GM19328 (cell line): ENCODE results near the gene RASSF1.
"Not testable (repeated sequence)": the region's sequence is repeated elsewhere in the genome, so short reads cannot be mapped to it uniquely, and the experiment has no call there.

Source experiments
- ATAC-seq: cut with Tn5 transposase; IDR thresholded peaks from one replicate; pipeline ENCODE4 v1.9.1; 2021; ENCODE audit warnings: mild to moderate bottlenecking, moderate library complexity; ENCODE audit not compliant: unreplicated experiment

RASSF1 gene

DNA sequence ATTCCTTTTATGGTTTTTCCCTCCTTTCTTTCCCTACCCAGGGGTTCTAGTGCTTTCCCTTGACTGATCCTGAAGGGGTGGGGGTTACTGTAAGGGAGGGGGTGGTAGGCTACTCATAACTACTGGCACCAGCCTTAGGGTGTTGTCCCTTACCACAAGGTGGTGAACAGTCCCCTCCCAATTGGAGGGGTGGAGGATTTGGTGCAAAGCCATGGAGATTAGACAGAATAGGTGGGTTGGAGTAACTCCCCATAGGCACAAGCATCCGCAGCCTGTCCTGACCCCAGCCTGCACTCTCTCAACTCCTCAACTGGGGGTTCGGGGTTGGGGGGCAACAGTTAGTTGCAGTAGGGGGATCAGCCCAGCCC is 15.5 kb downstream of the RASSF1 start:
- no peak for ATAC-seq

DNA sequence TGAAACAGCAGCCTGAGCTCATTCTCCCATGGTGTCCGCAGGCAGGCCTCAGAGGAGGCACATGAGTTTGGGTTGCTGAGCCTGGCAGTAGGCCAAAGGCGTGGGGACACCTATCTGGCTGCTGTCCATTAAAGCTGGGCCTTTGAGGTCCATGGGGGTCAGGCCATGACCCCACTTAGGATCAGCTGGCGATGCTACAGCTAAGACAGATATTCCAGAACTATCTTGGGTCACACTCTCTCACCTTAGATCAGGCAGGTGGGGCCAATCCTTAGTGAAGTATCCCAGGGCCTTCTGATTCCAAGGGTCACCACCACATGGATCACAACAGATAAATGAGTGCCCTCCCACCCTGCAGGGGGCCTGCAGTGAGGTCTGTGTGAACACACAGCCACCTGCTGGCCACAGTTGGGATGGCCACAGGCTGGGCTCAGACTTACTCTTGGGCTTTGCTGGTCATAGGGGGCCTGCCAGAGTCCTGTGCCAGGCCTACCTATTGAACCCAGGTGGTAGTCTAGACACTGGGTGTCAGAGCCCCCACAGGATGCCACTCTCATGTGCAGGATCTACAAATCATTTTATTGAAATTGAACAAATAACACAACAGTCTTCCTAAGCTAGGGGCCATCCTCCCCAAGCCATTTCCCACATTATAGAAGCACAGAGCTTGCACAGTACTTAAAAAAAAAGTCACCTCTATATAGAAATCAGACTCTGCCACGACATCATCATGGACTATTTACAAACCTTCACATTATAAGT is 16.1 kb downstream of the RASSF1 start:
- no peak for ATAC-seq

DNA sequence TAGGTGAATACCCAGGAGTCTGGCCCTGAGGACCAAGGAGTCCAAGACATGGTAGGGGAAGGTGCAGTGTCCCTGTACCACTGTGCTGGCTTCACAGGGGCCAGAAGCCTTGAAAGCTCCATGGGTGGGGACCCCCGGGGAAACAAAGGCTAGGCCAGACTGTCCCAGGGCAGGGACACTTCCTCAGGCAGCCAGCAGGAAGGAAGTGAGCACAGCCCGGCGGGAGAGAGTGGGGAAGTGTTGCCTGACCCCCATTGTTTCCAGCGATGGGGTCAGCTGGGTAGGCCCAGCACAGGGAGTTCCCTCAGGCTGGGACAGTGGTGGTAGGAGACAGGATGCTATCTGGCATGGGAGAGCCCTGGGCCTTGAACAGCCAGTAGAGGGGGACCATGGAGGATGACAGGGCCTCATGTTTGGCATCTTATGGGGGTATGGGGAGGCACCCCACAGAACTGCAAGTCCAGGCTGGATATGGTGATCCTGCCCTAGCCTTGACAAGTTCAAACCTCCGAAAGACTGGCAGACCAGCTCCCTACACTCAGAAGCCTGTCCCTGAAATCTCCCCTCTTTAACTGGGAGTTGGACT is 16.9 kb downstream of the RASSF1 start:
- no peak for ATAC-seq

DNA sequence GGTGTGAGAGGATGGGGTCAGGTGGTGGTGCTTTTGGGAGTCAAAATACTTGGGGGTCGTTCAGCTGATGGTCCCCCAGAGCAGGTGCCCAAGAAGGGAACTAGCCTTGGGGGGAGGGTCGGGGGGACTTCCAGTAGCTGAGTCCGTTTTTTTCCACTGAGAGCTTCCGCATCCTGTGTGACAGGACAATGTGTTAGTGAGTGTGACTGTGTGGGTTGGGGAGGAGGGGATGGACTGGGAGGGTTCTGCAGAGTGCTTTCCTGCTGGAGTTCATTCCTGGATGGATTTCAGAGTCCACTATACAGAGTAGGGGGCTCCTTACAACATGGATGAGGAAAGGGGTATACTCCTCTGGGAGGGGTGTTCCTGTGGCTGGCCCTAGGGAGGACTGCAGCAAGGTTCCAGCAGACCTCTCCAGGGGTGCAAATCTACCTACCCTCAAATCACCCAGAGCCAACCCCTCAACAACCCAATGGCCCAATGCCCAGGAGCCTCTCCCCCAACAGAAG is 17.5 kb downstream of the RASSF1 start:
- no peak for ATAC-seq

DNA sequence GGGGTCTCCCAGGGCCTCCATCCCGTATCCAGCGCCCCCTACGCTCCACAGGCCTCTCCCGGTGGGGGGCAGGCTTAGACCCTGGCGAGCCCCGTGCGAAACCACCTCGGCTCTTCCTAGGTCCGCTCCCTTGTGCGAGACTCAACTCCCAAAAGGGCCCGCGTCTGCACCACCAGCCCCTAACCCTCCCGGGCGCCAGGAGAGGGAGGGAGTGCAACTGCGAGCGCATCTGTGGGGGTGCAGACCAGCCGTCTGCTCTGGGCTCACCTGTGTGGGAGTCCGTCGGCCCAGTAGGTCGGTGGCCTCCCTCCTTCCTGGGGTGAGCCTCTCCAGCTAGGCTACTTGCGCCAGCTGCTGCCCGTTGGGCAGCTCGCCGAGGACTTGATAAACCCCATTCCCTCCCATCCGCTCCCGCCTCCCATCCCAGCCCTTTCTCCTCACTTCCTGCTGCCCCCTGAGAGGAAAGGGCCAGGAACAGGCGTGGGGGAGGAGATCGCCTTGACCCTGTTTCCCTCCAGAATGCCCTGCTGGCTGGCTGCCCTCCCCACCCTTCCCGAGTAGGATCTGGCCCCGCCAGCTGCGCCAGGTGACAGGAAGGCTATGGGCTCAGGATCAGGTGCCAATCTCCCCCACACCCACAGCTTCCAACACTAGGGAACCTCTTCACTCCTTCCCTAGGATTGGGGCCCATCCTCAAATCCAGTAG is 18.1 kb downstream of the RASSF1 start, which contains the start of gene HYAL2:
Gene HYAL2, minus strand, starts transcription at position 360 of the 706 bp plus-strand sequence. CDS start 2,256 bp downstream, outside the sequence.
- no peak for ATAC-seq

DNA sequence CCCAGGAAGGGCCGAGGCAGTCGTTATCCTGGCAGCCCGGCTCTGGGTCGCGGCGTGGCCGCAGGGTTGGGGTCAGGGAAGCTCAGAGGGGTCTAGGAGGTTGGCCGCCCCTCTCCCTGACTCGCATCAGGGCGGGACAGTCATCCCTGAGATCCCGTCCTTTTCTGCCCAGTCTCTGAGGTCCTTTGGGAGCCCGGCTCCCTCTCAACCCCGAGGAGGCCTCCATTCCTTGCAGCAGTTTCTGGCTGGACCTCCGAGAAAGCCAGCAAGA is 18.6 kb downstream of the RASSF1 start:
- no peak for ATAC-seq

DNA sequence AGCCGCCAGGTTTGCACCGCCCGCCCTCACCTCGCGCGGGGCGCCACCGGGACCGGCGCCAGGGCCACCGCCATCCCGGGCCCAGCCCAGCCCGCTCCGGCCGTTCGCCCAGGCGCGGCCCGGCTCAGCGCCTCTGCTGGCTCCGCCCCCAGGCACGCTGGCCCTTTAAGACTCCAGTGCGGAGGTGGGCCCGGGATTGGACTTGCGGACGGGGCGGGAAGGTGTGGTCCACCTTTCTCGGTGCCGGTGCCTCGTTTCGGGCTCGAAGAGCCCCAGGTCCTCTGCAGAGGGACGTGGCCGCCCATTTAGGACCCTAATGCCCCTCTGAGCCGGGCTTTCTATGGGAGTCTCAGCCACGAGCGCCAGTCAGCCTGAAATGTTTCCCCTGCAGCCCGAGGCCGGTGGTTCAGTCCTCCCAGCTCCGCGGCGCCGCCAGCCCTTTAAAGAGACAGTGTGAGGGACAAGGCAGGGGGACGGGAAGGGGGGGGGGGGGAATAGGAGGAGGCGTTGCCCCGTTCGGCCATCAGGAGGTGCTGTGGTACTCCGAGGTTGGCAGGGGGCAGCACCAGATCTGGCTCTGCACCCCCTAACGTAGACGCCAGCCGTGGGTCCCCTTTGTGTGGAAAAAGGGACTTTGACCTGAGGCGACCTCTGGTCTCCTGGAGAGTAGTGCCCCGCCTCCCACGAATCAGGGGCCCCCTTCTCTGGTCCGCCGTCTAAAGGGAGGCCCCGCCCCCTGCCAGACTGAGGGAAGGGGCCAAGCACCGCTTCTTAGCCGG is 19.1 kb downstream of the RASSF1 start:
- peak; percentile 76 for ATAC-seq

DNA sequence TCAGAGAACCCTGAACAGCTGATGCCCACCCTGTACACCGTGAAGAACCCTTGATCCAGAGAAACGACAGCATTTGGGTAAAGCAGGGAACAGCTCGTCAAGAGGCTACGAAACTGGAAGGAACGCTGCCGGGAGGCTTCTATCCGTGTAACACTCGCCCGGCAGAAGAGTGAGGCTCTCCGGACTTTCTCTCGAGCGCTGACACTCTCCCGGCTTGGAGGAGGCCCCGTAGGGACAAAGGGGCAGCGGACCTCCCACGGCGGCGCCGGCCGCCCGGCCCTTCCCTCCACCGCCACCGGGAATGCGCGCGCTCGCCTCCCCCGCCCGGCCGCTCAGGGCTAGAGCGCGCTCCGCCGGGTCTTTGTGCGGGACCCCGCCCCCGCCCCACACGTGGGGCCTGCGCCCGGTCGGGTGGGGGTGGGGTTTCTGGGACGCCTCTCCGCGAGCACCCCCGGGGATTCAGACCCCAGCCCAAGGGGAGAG is 19.7 kb downstream of the RASSF1 start:
- ATAC-seq = peak; percentile 54

DNA sequence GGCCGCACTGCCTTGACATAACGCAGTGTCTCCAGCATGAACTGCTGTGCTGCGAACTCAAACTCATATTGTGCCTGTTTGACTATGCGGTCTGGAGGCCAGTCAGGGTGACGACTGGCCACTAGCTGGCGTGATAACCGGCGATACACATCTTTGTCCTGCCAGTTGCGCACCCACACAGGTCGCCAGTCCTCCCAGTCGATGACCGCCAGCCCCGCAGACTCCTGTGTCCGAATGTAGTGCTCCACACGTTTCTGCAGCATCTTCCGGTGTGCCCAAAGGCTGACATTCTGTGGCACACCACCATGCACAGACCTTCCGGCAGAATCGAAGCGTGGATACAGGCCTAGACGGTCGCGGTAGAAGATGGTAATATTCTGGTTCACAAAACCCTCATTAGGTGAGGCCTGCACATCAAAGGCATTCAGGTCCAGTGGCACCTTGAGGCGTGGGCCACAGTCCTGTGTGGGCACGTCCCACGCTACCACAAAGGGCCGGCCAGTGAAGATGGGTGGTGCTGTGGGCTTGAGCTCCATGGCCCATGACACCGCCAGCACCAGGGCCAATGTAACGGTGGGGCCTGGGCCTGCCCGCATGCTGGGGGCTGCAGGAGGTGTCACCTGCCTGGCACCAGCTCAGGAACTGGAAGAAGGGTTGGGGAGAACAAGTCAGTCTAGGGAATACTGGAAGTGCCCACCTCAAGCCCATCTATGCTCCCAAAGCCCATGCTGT is 20.6 kb downstream of the RASSF1 start:
- no peak for ATAC-seq

DNA sequence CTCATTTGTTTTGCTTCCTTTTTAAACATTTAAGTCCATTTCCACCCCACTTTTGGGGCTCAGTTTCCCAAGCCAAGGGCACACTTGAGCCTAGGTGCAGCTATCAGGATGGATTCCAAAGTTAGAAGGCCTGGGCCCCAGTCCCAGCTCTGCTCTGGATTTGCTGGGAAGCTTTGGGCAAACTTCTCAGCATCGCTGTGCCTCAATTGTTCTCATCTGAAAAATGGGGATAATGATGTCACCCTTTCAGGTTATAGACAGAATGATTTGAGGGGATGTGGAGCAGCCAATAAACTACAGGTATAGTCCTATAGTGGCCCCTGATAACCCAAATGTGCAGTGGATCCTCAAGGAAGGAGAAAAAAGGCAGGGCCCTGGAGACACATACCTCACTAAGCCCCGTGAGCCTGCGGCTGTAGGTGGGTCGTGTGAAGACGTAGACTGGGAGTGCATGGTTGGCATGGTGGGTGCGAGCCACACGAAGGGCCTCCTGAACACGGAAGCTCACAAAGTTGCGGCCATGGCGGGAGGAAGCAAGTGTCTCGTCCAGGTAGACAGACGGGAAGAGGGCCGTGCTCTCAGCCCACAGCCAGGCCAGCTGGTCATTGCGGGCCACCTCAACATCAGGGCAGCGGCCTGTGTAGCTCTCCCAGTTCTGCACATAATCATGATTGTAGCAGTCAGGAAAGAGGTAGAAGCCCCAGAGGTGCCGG is 21.3 kb downstream of the RASSF1 start:
- ATAC-seq = no peak

DNA sequence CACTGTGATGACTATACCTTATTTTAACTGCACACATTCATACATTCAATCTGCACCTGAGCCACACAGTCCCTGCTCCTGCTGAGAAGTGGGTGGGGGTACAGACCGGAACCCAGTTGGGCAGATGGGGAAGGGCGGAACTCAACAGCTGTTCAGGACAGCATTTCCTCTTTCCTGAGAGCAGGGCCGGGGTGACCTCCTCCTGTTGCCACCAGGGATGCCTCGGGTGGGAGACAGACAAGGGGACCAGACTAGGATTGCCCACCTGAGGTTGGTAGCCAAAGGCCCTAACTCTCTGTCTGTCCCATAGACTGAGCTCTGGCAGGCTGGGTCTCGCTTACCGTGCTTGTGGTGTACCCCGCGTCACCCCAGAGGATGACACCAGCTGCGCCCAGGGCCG is 22.0 kb downstream of the RASSF1 start:
- no peak for ATAC-seq

DNA sequence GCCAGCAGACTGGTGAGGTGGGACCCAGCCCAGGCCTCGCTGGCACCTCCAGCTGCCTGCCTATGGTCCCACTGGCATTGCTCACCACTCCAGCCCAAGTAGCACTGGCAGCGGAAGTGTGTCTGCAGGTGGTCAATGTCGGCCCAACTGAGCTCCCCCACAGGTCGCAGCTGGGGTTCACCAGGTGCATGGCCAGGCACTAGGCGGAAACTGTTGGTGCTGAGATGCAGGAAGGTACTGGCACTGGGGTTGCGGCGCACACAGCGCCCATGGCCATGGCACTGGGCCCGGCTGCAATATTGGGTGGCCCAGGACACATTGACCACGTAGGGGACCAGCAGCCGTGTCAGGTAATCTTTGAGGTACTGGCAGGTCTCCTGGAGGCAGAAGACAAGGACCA is 22.5 kb downstream of the RASSF1 start:
- no peak for ATAC-seq

DNA sequence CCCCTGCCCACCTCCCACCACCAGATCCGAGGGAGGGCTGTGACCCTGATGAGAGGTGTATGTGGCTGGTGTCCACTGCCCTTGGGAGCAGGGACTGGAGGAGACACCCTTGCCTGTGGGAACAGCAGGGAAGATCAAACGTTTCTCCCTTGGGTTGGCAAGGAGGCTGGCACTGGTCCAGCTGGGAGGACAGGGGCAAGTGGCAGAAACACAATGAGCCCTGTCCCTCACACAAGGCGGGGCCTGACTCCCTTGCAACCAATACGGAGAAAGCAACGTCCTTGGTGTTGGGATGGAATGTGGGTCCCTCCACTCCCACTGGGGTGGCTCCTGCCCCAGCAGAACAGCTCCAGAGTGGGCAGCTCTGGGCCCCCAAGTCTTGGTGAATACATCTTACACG is 23.3 kb downstream of the RASSF1 start:
- ATAC-seq = no peak

DNA sequence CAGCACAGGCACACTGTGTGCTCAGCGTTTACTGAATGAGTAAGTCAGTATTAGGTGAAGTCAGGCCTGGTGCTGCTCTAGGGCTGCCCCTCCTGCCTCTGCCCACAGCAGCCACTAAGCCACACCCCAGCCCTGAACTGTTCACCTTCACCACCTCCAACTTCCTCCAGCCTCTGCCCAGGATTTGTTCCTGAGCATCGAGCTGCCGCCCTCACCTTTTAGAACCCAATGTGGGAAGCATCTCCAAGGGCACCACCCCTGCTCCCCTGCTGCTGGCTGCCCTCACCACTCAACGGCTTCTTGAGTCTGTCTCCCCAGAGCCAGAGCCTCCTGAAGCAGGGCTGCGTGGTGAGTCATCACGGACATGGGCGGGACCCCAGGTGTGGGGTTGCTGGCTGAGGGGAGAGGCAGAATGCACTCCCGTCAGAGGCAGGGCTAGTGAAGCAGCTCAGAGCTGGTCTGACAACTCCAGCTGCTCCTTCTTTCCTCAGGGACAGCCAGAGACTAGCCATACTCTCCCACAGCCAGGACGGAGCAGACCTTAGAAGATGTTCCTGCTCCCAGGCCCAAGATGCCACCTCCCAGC is 23.9 kb downstream of the RASSF1 start:
- no peak for ATAC-seq

DNA sequence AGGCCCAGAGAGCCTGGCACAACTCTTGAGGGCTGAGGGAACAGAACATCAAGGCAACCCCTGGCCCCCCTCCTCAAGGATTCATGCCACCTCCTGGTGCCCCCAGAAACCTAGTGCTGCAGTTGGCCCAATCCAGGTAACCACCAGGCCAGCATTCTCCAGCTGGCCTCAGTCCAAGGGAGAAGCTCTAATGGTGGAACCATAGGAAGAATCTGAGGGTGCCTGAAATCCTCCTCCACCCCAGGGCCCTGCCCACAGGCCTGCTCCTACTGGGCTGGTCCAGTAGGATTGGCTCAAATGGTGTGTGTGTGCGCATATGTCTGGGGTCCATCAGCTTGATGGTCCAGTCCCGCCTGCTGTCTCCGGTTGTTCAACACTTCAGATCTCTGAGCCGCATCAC is 25.8 kb downstream of the RASSF1 start:
- no peak for ATAC-seq

DNA sequence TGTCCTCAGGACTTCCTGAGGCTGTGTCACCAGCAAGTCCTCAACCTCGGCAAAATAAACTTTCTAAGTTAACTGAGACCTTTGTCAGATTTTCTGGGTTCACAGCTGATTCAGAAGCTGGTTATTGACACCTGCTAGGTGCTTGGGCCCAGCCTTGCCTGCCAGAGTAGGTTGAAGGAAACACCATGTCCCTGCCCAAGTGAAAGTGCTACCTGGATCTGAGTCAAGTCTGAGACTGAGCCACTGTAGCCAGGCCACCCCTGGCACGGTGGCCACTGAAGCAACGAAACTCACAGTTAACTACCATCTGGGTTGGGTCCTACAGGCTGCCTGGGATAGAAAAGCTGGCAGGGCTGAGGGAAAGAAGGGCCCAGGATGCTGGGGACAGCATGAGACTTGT is 26.3 kb downstream of the RASSF1 start:
- ATAC-seq = no peak

DNA sequence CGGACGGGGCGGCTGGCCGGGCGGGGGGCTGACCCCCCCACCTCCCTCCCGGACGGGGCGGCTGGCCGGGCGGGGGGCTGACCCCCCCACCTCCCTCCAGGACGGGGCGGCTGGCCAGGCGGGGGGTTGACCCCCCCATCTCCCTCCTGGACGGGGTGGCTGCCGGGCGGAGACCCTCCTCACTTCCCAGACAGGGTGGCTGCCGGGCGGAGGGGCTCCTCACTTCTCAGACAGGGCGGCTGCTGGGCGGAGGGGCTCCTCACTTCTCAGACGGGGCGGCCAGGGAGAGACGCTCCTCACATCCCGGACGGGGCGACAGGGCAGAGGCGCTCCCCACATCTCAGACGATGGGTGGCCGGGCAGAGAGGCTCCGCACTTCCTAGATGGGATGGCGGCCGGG is 28.6 kb downstream of the RASSF1 start:
- ATAC-seq = not testable (repeated sequence)

DNA sequence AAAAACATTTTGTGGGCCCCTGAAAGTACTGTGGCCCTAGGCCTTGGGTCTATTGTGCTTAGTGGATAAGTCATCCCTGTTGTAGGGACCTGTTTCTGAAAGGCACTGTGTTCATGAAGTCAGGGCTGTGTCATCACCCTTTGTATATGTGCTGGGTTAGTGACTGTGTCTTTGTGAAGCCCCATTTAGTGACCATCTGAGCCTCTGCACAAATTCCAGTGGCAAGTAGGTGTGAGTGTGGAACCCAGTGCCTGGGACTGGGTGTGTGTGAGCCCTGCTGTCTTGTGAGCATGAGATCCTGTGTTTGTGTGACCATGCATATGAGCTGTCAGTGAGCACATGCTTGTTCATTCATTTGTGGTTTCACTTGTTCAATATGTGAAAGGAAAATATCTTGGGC is 36.0 kb downstream of the RASSF1 start:
- no peak for ATAC-seq

DNA sequence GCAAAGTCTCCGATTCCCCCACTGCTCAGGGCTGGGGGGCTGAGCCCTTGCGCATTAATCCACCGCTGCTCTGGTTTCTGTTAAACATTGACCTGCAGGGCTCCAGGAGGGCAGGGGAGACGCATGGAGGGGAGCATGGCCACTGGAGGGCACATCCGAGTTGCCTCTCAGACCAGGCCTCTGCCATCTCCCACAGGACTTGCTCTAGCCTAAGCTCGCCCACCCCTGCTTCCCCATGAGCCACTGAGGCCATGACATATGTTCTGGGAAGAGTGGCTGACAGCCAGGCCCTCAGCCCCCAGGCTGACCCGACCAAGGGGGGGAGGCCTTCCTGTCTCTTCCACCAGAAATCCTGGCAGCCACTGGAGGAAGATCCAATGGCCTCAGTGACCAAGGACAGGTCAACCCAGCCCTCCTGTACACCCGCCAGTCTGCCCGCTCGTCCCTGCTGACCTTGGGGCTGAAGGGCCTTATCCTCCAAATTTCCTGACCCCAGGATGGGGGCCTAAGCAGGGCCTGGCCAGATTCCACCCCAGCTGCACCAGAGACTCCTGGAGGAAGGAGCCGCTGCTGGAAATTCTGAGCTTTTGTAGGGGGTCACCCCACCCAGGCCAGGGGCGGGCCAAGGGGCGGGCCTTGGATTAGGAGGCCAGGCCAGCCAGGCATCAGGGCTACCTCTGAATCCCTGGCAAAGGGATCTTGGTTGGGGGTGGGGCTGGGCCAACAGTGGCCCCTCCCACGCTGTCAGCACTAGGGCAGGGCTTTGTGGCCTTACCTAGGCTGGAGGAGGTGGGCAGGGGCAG is 37.4 kb downstream of the RASSF1 start, which contains the start of gene HYAL1:
Gene HYAL1, minus strand, starts transcription at position 562 of the 803 bp plus-strand sequence. CDS start 618 bp downstream, outside the sequence.
- no peak for ATAC-seq
